ENCODE results near the gene CXCR6. TPM values are rescaled to one million over a fixed set of nuclear protein-coding genes. Genes with fewer than 3 reads are reported as not detected.
"Not testable (repeated sequence)": the region's sequence is repeated elsewhere in the genome, so short reads cannot be mapped to it uniquely, and the experiment has no call there.

The CXCR6 gene
- polyA plus RNA-seq, 1 donor: 0.45 TPM

- no peak for DNase-seq
Measured at GRCh38 chr3:45991341-45991740, 48.1 kb downstream of the CXCR6 start.

- DNase-seq: no peak
Measured at GRCh38 chr3:45992133-45992729, 49.0 kb downstream of the CXCR6 start.

GRCh38 chr3:45992821-45993221 lies 49.6 kb downstream of the CXCR6 start:
- DNase-seq: no peak

- no peak for DNase-seq
Measured at GRCh38 chr3:45993421-45994027, 50.3 kb downstream of the CXCR6 start.

GRCh38 chr3:45994419-45995235 lies 51.4 kb downstream of the CXCR6 start:
- DNase-seq: no peak

- peak; percentile 90 for DNase-seq
Measured at GRCh38 chr3:45995236-45996192, 52.2 kb downstream of the CXCR6 start, which contains the start of gene FYCO1. TSS of gene FYCO1 (minus strand) at chr3:45995824. CDS start at chr3:45984910, 10,914 bp downstream.

- DNase-seq: not testable (repeated sequence)
Measured at GRCh38 chr3:45997499-45997898, 54.2 kb downstream of the CXCR6 start.

- no peak for DNase-seq
Measured at GRCh38 chr3:45997942-45998341, 54.7 kb downstream of the CXCR6 start.

Other genes starting within 250 kb of the CXCR6 start
- 0.15 TPM for gene SLC6A20, start 146.9 kb upstream of the CXCR6 start, polyA plus RNA-seq (ENCODE audit: insufficient read length)
- 13.2 TPM for gene LZTFL1, start 101.3 kb upstream of the CXCR6 start, polyA plus RNA-seq (ENCODE audit: insufficient read length)
- not detected for gene CCR9, start 56.9 kb upstream of the CXCR6 start, polyA plus RNA-seq (ENCODE audit: insufficient read length)
- 39.9 TPM for gene FYCO1, start 52.4 kb downstream of the CXCR6 start, polyA plus RNA-seq (ENCODE audit: insufficient read length)
- gene XCR1, start 84.0 kb downstream of the CXCR6 start, polyA plus RNA-seq (ENCODE audit: insufficient read length): 0.35 TPM

Data from hindlimb muscle (tissue), 1 donor.